ENCODE results near the gene LYRM4. TPM values are rescaled to one million over a fixed set of nuclear protein-coding genes. Genes with fewer than 3 reads are reported as not detected.

LYRM4 gene
- total and polyA plus RNA-seq, 2 experiments from 2014 or later = 51.0 to 62.0 TPM

GRCh38 chr6:5086294-5086890 is 174.4 kb downstream of the LYRM4 start:
- no peaks in the 10 kb centered on the region for H3K79me2 ChIP-seq (replicated peaks; ENCODE audit: insufficient read depth)
- H3K36me3 ChIP-seq (ENCODE audit: insufficient read depth) = no peaks in the 10 kb centered on the region; the same call in 1 of the 2 replicates
- Mint-ChIP-seq H3K9me3 (peaks cover 4% of the 10 kb centered on the region; the same call in 2 of the 3 replicates), H3K27ac (no peak overlapping the region), H3K4me1 (peaks cover 7% of the 10 kb centered on the region), H3K27me3 (ENCODE audit: insufficient read depth, low read depth, poor library complexity) (peaks cover 50% of the 10 kb centered on the region), H3K36me3 (ENCODE audit: low read depth) (peaks cover 3% of the 10 kb centered on the region; the same call in 2 of the 3 replicates), H3K4me3 (peak overlapping the region; percentile 59)
- peak overlapping the region; percentile 96 for H2AFZ ChIP-seq
- DNase-seq (ENCODE audit: low spot score) = peak; percentile 70
- peak overlapping the region; percentile 95 for H3K4me2 ChIP-seq
- 0 out of 2 replicates have a peak, but pooled peaks cover 3% of the 10 kb centered on the region for H3F3A ChIP-seq (replicated peaks; ENCODE audit: low read depth)
- no peak overlapping the region for H3K27ac ChIP-seq (ENCODE audit: low read depth)
- H3K4me1 ChIP-seq (ENCODE audit: insufficient read depth) = peaks cover 11% of the 10 kb centered on the region; the same call in 1 of the 2 replicates
- no peaks in the 10 kb centered on the region; the same call in 1 of the 2 replicates for H4K20me1 ChIP-seq (replicated peaks; ENCODE audit: insufficient read depth)
- no peaks in the 10 kb centered on the region for H3K9me2 ChIP-seq (ENCODE audit: insufficient read depth)
- peak overlapping the region; percentile 75 for H3K4me3 ChIP-seq
- TF ChIP-seq EZH2 (IDR thresholded peaks at IDR 0.05; ENCODE audit: low read depth, unreplicated experiment) = peak; percentile 5
- no peak for TF ChIP-seq ZNF331 (CRISPR knock-in tag; IDR thresholded peaks at IDR 0.05; ENCODE audit: low read depth)
- TF ChIP-seq, protein P1, sequence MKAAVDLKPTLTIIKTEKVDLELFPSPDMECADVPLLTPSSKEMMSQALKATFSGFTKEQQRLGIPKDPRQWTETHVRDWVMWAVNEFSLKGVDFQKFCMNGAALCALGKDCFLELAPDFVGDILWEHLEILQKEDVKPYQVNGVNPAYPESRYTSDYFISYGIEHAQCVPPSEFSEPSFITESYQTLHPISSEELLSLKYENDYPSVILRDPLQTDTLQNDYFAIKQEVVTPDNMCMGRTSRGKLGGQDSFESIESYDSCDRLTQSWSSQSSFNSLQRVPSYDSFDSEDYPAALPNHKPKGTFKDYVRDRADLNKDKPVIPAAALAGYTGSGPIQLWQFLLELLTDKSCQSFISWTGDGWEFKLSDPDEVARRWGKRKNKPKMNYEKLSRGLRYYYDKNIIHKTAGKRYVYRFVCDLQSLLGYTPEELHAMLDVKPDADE (IDR thresholded peaks at IDR 0.05) = no peak
- ATAC-seq = peak; percentile 29
- peaks cover 74% of the 10 kb centered on the region for H3K27me3 ChIP-seq (ENCODE audit: insufficient read depth)

- peaks cover 76% of the 10 kb centered on the region for H3K27me3 ChIP-seq (ENCODE audit: insufficient read depth)
- no peaks in the 10 kb centered on the region for H3K9me2 ChIP-seq (ENCODE audit: insufficient read depth)
- ATAC-seq = peak; percentile 58
- no peak overlapping the region for H3K27ac ChIP-seq (ENCODE audit: low read depth)
- 0 out of 2 replicates have a peak, but pooled peaks cover 3% of the 10 kb centered on the region for H3F3A ChIP-seq (replicated peaks; ENCODE audit: low read depth)
- Mint-ChIP-seq H3K27ac (no peak overlapping the region), H3K27me3 (ENCODE audit: insufficient read depth, low read depth, poor library complexity) (peaks cover 50% of the 10 kb centered on the region), H3K9me3 (peaks cover 4% of the 10 kb centered on the region; the same call in 2 of the 3 replicates), H3K4me1 (peaks cover 6% of the 10 kb centered on the region), H3K4me3 (peak overlapping the region; percentile 59; the same call in 2 of the 3 replicates), H3K36me3 (ENCODE audit: low read depth) (peaks cover 3% of the 10 kb centered on the region; the same call in 2 of the 3 replicates)
- peak overlapping the region; percentile 75 for H3K4me3 ChIP-seq
- H3K79me2 ChIP-seq (replicated peaks; ENCODE audit: insufficient read depth) = no peaks in the 10 kb centered on the region
- H3K4me1 ChIP-seq (ENCODE audit: insufficient read depth) = peaks cover 11% of the 10 kb centered on the region; the same call in 1 of the 2 replicates
- peak; percentile 73 for DNase-seq (ENCODE audit: low spot score)
- no peaks in the 10 kb centered on the region; the same call in 1 of the 2 replicates for H3K36me3 ChIP-seq (ENCODE audit: insufficient read depth)
- peak overlapping the region; percentile 96 for H2AFZ ChIP-seq
- no peaks in the 10 kb centered on the region; the same call in 1 of the 2 replicates for H4K20me1 ChIP-seq (replicated peaks; ENCODE audit: insufficient read depth)
- H3K4me2 ChIP-seq = peak overlapping the region; percentile 95
- no peak for TF ChIP-seq STAT1 (IDR thresholded peaks at IDR 0.05; ENCODE audit: unreplicated experiment)
- no peak for TF ChIP-seq NANOG (IDR thresholded peaks at IDR 0.05; ENCODE audit: borderline replicate concordance)
- TF ChIP-seq, protein P2, sequence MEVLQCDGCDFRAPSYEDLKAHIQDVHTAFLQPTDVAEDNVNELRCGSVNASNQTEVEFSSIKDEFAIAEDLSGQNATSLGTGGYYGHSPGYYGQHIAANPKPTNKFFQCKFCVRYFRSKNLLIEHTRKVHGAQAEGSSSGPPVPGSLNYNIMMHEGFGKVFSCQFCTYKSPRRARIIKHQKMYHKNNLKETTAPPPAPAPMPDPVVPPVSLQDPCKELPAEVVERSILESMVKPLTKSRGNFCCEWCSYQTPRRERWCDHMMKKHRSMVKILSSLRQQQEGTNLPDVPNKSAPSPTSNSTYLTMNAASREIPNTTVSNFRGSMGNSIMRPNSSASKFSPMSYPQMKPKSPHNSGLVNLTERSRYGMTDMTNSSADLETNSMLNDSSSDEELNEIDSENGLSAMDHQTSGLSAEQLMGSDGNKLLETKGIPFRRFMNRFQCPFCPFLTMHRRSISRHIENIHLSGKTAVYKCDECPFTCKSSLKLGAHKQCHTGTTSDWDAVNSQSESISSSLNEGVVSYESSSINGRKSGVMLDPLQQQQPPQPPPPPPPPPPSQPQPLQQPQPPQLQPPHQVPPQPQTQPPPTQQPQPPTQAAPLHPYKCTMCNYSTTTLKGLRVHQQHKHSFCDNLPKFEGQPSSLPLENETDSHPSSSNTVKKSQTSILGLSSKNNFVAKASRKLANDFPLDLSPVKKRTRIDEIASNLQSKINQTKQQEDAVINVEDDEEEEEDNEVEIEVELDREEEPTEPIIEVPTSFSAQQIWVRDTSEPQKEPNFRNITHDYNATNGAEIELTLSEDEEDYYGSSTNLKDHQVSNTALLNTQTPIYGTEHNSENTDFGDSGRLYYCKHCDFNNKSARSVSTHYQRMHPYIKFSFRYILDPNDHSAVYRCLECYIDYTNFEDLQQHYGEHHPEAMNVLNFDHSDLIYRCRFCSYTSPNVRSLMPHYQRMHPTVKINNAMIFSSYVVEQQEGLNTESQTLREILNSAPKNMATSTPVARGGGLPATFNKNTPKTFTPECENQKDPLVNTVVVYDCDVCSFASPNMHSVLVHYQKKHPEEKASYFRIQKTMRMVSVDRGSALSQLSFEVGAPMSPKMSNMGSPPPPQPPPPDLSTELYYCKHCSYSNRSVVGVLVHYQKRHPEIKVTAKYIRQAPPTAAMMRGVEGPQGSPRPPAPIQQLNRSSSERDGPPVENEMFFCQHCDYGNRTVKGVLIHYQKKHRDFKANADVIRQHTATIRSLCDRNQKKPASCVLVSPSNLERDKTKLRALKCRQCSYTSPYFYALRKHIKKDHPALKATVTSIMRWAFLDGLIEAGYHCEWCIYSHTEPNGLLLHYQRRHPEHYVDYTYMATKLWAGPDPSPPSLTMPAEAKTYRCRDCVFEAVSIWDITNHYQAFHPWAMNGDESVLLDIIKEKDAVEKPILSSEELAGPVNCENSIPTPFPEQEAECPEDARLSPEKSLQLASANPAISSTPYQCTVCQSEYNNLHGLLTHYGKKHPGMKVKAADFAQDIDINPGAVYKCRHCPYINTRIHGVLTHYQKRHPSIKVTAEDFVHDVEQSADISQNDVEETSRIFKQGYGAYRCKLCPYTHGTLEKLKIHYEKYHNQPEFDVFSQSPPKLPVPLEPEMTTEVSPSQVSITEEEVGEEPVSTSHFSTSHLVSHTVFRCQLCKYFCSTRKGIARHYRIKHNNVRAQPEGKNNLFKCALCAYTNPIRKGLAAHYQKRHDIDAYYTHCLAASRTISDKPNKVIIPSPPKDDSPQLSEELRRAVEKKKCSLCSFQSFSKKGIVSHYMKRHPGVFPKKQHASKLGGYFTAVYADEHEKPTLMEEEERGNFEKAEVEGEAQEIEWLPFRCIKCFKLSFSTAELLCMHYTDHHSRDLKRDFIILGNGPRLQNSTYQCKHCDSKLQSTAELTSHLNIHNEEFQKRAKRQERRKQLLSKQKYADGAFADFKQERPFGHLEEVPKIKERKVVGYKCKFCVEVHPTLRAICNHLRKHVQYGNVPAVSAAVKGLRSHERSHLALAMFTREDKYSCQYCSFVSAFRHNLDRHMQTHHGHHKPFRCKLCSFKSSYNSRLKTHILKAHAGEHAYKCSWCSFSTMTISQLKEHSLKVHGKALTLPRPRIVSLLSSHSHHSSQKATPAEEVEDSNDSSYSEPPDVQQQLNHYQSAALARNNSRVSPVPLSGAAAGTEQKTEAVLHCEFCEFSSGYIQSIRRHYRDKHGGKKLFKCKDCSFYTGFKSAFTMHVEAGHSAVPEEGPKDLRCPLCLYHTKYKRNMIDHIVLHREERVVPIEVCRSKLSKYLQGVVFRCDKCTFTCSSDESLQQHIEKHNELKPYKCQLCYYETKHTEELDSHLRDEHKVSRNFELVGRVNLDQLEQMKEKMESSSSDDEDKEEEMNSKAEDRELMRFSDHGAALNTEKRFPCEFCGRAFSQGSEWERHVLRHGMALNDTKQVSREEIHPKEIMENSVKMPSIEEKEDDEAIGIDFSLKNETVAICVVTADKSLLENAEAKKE (CRISPR knock-in tag; IDR thresholded peaks at IDR 0.05) = no peak
- TF ChIP-seq POLR2AphosphoS5 (IDR thresholded peaks at IDR 0.05; ENCODE audit: low read depth) = no peak
- TF ChIP-seq, protein P1 (IDR thresholded peaks at IDR 0.05) = no peak
- TF ChIP-seq EZH2 (IDR thresholded peaks at IDR 0.05; ENCODE audit: low read depth, unreplicated experiment) = no peak
Observed at GRCh38 chr6:5085648-5086293, 175.0 kb downstream of the LYRM4 start.
